Vagina (tissue), 2 donors: Measurements from ENCODE around the gene CHCHD6. TPM values are rescaled to one million over a fixed set of nuclear protein-coding genes. Genes with fewer than 3 reads are reported as not detected.
A peak's percentile ranks its signal among the peaks of the same experiment; 100 is the strongest.

Experiments
- DNase-seq, 2 donors: peaks; one replicate each; pipeline ENCODE4 v3.0.0-alpha.2; 2017; ENCODE audit errors: extremely low spot score in 2 of 2
- H3K27ac ChIP-seq: fragments of 200-600 bp; sonication (generic); one replicate; pipeline ENCODE4 v1.5.1; 2019
- H3K27me3 ChIP-seq: fragments of 200-600 bp; sonication (generic); one replicate; pipeline ENCODE4 v1.5.1; 2019
- H3K36me3 ChIP-seq, 2 donors: fragments of 200-600 bp; sonication (generic); one replicate each; pipeline ENCODE4 v1.5.1; 2017 to 2019
- H3K4me1 ChIP-seq: fragments of 200-600 bp; sonication (generic); one replicate; pipeline ENCODE4 v1.5.1; 2019
- H3K4me3 ChIP-seq, 2 donors: fragments of 200-600 bp; sonication (generic); 1 replicate in 1 of 2; 2 replicates in 1 of 2; pipeline ENCODE4 v1.5.1; 2016 to 2019
- H3K9me3 ChIP-seq: fragments of 200-600 bp; sonication (generic); one replicate; pipeline ENCODE4 v1.5.1; 2019
- CTCF ChIP-seq, 3 experiments: fragments of 450-650 bp in 2 of 3; fragments of 200-600 bp in 1 of 3; sonication (generic) in 1 of 3; IDR thresholded peaks; one replicate each; pipeline ENCODE4 v1.5.1; 2017 to 2019; ENCODE audit warnings: antibody characterized with exemption in 3 of 3, mild to moderate bottlenecking in 2 of 3, moderate library complexity in 2 of 3
- POLR2A ChIP-seq, 2 donors: fragments of 450-650 bp; IDR thresholded peaks; one replicate each; pipeline ENCODE4 v1.6.1; 2017; ENCODE audit warnings: antibody characterized with exemption in 2 of 2, mild to moderate bottlenecking in 2 of 2, moderate library complexity in 2 of 2
- POLR2AphosphoS5 ChIP-seq, 2 donors: sonication (generic); formaldehyde crosslinking; IDR thresholded peaks; one replicate each; pipeline ENCODE4 v1.9.0; 2017; ENCODE audit warnings: antibody characterized with exemption in 2 of 2, mild to moderate bottlenecking in 2 of 2, low read depth in 1 of 2; ENCODE audit not compliant: insufficient read depth in 1 of 2
- intact Hi-C: fragments of 100-400 bp; cut with DNase I; formaldehyde crosslinking; loops from one replicate; pipeline ENCODE4 v1.15.1; 2023
- total RNA-seq: library from RNA; depleted of rRNA; stranded (reverse); fragments of >200 nt; gene quantifications from one replicate; pipeline ENCODE4 v1.2.3, GENCODE V29; 2016

The CHCHD6 gene
- total RNA-seq, 1 donor from 2014 or later: 12.8 TPM

GRCh38 chr3:126826693-126827092, 122.7 kb downstream of the CHCHD6 start:
- no peak for DNase-seq
- no peak overlapping the region for H3K27ac ChIP-seq
- TF ChIP-seq POLR2AphosphoS5 (IDR thresholded peaks at IDR 0.05; ENCODE audit: insufficient read depth in 1 of 2, low read depth in 1 of 2) (no peak), POLR2A (IDR thresholded peaks at IDR 0.05) (no peak), CTCF (IDR thresholded peaks at IDR 0.05) (no peak)
- H3K27me3 ChIP-seq: no peaks in the 10 kb centered on the region
- no peak overlapping the region for H3K4me3 ChIP-seq
- H3K9me3 ChIP-seq: no peaks in the 10 kb centered on the region
- intact Hi-C loops: no loop called here
- H3K36me3 ChIP-seq: no peaks in the 10 kb centered on the region
- peaks cover 5% of the 10 kb centered on the region for H3K4me1 ChIP-seq

GRCh38 chr3:126827121-126827520, 123.1 kb downstream of the CHCHD6 start:
- no peak overlapping the region for H3K4me3 ChIP-seq
- H3K27me3 ChIP-seq: no peaks in the 10 kb centered on the region
- H3K4me1 ChIP-seq: peaks cover 5% of the 10 kb centered on the region
- intact Hi-C loops: no loop called here
- no peaks in the 10 kb centered on the region for H3K9me3 ChIP-seq
- no peak for DNase-seq
- H3K27ac ChIP-seq: no peak overlapping the region
- TF ChIP-seq POLR2A (IDR thresholded peaks at IDR 0.05): no peak
- TF ChIP-seq POLR2AphosphoS5 (IDR thresholded peaks at IDR 0.05; ENCODE audit: insufficient read depth in 1 of 2, low read depth in 1 of 2): no peak
- no peak for TF ChIP-seq CTCF (IDR thresholded peaks at IDR 0.05)
- no peaks in the 10 kb centered on the region for H3K36me3 ChIP-seq

GRCh38 chr3:126828306-126828705, 124.3 kb downstream of the CHCHD6 start:
- H3K27me3 ChIP-seq: no peaks in the 10 kb centered on the region
- H3K36me3 ChIP-seq: no peaks in the 10 kb centered on the region
- peaks cover 5% of the 10 kb centered on the region for H3K4me1 ChIP-seq
- H3K27ac ChIP-seq: no peak overlapping the region
- DNase-seq: no peak
- H3K9me3 ChIP-seq: no peaks in the 10 kb centered on the region
- TF ChIP-seq POLR2A (IDR thresholded peaks at IDR 0.05): no peak
- TF ChIP-seq CTCF (IDR thresholded peaks at IDR 0.05): no peak
- no peak for TF ChIP-seq POLR2AphosphoS5 (IDR thresholded peaks at IDR 0.05; ENCODE audit: insufficient read depth in 1 of 2, low read depth in 1 of 2)
- intact Hi-C loops: no loop called here
- H3K4me3 ChIP-seq: no peak overlapping the region

- Histone ChIP-seq H3K9me3 (no peaks in the 10 kb centered on the region), H3K27me3 (no peaks in the 10 kb centered on the region), H3K36me3 (no peaks in the 10 kb centered on the region), H3K4me3 (no peak overlapping the region), H3K27ac (no peak overlapping the region), H3K4me1 (peaks cover 12% of the 10 kb centered on the region)
- no peak for DNase-seq
- intact Hi-C loops: no loop called here
- TF ChIP-seq POLR2AphosphoS5 (IDR thresholded peaks at IDR 0.05; ENCODE audit: insufficient read depth in 1 of 2, low read depth in 1 of 2) (no peak), CTCF (IDR thresholded peaks at IDR 0.05) (no peak), POLR2A (IDR thresholded peaks at IDR 0.05) (no peak)
These were observed 128.9 kb downstream of the CHCHD6 start for GRCh38 chr3:126832933-126833332.

GRCh38 chr3:126834596-126835471, 130.8 kb downstream of the CHCHD6 start:
- Histone ChIP-seq H3K27me3 (no peaks in the 10 kb centered on the region), H3K36me3 (no peaks in the 10 kb centered on the region), H3K4me3 (no peak overlapping the region), H3K4me1 (peaks cover 7% of the 10 kb centered on the region), H3K27ac (no peak overlapping the region), H3K9me3 (no peaks in the 10 kb centered on the region)
- TF ChIP-seq POLR2A (IDR thresholded peaks at IDR 0.05): no peak
- no peak for TF ChIP-seq CTCF (IDR thresholded peaks at IDR 0.05)
- TF ChIP-seq POLR2AphosphoS5 (IDR thresholded peaks at IDR 0.05; ENCODE audit: insufficient read depth in 1 of 2, low read depth in 1 of 2): no peak
- intact Hi-C loops: no loop called here
- DNase-seq: peak in 1 of 2 donors; percentile 71
